ENCODE data around the gene RTP5. TPM values are rescaled to one million over a fixed set of nuclear protein-coding genes. Genes with fewer than 3 reads are reported as not detected.

The RTP5 gene
- total RNA-seq, 2 donors from 2014 or later = not detected

DNA sequence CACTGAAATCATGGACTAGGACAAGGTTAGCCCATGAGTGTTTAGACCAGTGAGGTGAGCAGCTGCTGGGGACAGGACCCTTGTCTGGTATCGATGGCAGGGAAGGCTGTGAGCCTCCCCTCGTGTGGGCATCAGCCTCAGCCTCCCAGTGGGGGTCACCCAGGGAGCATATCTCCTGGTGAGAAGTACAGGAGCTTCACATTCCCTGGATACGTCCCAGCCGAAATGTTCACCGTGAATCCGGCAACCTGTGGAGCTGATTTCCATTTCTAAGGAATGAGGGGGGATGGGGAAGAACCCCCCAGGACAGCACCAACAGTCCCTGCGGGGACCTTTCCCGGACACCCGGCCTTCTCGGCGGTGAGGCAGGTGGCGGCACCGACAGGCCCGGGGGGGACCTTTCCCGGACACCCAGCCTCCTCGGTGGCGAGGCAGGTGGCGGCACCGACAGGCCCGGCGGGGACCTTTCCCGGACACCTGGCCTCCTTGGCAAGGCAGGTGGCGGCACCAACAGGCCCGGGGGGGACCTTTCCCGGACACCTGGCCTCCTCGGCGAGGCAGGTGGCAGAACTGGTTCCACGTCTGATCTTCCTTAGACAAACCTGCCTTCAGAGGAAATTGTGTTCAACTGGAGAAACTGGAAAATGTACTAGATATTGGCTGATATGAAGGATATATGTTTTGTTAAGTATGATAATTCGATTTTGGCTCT lies 21.2 kb downstream of the RTP5 start:
- peak overlapping the region; percentile 92 to 97 (median 94) for H3K27ac ChIP-seq
- TF ChIP-seq, protein P1, sequence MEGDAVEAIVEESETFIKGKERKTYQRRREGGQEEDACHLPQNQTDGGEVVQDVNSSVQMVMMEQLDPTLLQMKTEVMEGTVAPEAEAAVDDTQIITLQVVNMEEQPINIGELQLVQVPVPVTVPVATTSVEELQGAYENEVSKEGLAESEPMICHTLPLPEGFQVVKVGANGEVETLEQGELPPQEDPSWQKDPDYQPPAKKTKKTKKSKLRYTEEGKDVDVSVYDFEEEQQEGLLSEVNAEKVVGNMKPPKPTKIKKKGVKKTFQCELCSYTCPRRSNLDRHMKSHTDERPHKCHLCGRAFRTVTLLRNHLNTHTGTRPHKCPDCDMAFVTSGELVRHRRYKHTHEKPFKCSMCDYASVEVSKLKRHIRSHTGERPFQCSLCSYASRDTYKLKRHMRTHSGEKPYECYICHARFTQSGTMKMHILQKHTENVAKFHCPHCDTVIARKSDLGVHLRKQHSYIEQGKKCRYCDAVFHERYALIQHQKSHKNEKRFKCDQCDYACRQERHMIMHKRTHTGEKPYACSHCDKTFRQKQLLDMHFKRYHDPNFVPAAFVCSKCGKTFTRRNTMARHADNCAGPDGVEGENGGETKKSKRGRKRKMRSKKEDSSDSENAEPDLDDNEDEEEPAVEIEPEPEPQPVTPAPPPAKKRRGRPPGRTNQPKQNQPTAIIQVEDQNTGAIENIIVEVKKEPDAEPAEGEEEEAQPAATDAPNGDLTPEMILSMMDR (IDR thresholded peaks at IDR 0.05) = no peak
- no peak for TF ChIP-seq POLR2A (IDR thresholded peaks at IDR 0.05)
- WGBS, 2 donors = 38 to 42% methylated on average over 2 to 29 of the region's 29 CpGs
- intact Hi-C loops (cut with DNase I) = no loop called here
- H3K36me3 ChIP-seq (replicated peaks in 1 of 2; ENCODE audit: insufficient read depth in 1 of 2, low read depth in 2 of 2) = no peaks in the 10 kb centered on the region
- H3K4me1 ChIP-seq = peaks cover 84% of the 10 kb centered on the region
- no peak overlapping the region for H3K4me3 ChIP-seq
- peak; percentile 77 to 85 (median 84) for DNase-seq
- ATAC-seq = peak; percentile 60
- no peaks in the 10 kb centered on the region for H3K9me3 ChIP-seq
- H3K27me3 ChIP-seq = no peaks in the 10 kb centered on the region

DNA sequence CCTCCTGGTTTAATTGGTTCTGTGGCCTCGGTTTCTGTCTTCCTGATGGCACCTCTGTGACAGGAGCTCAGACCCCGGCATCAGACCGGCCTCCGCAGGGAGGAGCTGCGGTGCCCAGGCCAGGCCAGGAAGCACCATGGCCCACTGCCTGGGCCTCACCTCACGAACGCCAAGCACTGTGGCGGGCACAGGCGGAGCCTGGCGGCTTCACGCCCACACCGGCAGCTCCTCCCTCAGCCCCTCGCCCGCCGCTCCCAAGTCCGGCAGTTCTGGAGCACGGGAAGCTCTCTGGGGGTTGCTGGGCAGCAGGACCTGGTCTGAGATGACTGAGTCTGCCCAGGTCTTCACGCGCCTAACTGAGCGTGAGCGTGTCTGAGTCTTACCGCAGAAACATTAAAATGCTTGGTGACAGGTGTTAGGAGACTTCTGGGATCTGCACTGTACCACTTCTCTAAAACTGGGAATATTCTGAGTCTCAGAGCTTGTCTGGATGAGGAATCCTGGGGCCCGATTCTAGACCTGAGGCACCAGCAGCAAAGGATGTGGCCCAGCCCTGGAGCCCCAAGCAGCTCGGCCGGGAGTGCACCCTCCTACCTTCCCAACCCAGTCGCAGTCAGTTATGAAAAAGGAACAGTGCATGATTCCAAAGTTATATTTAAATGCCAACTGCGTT lies 21.9 kb downstream of the RTP5 start:
- H3K4me1 ChIP-seq = peaks cover 82% of the 10 kb centered on the region
- no peaks in the 10 kb centered on the region for H3K9me3 ChIP-seq
- H3K36me3 ChIP-seq (replicated peaks in 1 of 2; ENCODE audit: insufficient read depth in 1 of 2, low read depth in 2 of 2) = no peaks in the 10 kb centered on the region
- H3K4me3 ChIP-seq = no peak overlapping the region
- intact Hi-C loops (cut with DNase I) = no loop called here
- peak overlapping the region; percentile 92 to 97 (median 94) for H3K27ac ChIP-seq
- DNase-seq (peak; percentile 69 to 82 (median 79)), ATAC-seq (peak; percentile 49)
- no peaks in the 10 kb centered on the region for H3K27me3 ChIP-seq
- peak; percentile 17 to 66 (median 46) for TF ChIP-seq POLR2A (IDR thresholded peaks at IDR 0.05)
- TF ChIP-seq, protein P1 (IDR thresholded peaks at IDR 0.05) = no peak
- 45 to 52% methylated on average over 19 to 27 of the region's 27 CpGs for WGBS, 2 donors

DNA sequence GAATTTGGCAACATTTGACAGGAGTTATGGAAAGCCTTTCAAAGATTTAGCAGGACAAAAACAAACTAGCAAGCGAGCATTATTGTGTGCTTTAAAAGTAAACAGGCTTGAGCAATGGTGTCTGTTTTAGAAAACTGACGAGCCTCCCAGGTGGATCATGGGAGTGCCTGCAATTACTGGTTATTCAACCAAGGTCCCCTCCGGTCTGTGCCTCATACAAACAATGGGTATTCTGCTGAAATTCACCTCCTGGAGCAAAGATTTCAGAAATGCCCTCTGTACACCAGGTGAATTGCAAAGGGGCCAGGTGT lies 22.4 kb downstream of the RTP5 start:
- ATAC-seq (no peak), DNase-seq (peak in 2 of 4 donors; percentile 16 to 33)
- peak overlapping the region; percentile 92 to 97 (median 94) for H3K27ac ChIP-seq
- WGBS, 2 donors = 33 to 52% methylated on average over 2 to 3 of the region's 3 CpGs
- no peaks in the 10 kb centered on the region for H3K36me3 ChIP-seq (replicated peaks in 1 of 2; ENCODE audit: insufficient read depth in 1 of 2, low read depth in 2 of 2)
- H3K4me3 ChIP-seq = no peak overlapping the region
- TF ChIP-seq, protein P1 (IDR thresholded peaks at IDR 0.05) = no peak
- TF ChIP-seq POLR2A (IDR thresholded peaks at IDR 0.05) = no peak
- peaks cover 81% of the 10 kb centered on the region for H3K4me1 ChIP-seq
- intact Hi-C loops (cut with DNase I) = no loop called here
- no peaks in the 10 kb centered on the region for H3K9me3 ChIP-seq
- H3K27me3 ChIP-seq = no peaks in the 10 kb centered on the region

DNA sequence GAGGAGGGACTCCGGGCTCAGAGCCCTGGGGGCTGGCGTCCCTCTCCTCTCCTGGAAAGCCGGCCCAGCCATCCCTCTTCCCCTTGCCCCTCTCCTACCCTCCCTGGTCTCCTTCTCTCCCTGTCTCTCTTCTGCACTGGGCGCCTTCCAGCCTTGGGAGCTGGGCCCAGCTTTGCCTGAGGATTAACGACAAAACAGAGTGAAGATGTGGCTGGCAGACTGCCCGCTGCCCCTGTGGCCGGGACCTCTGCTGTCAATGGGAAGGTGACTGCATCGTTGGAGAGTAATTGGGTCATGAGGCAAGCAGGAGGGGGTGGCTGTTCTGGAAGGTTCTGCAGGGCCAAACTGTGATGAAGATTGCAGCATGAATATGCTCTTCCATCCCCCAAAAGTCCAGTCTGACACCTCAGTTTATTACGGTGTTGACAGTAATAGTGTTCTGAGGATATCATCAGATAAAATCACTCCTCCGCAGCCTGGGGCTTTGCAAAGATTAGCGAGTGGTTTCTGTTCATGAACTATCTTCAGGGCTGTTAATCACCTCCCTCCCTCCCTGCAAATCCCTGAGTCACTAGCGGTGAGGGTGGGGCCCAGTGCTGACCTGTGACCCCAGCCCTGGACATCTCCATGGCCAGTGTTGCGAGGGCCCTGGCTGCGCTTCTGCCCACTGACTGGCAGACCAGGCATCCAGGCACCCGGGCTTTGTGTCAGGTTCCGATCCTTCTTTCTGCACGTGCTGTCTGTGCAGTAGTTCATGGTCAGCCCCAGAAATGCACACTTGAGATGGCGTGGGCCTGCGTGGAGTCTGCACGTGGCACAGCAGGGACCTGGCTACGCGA lies 23.0 kb downstream of the RTP5 start:
- Histone ChIP-seq H3K27me3 (no peaks in the 10 kb centered on the region), H3K9me3 (no peaks in the 10 kb centered on the region), H3K4me3 (no peak overlapping the region), H3K27ac (peak overlapping the region; percentile 92 to 97 (median 94)), H3K4me1 (peaks cover 84% of the 10 kb centered on the region), H3K36me3 (replicated peaks in 1 of 2; ENCODE audit: insufficient read depth in 1 of 2, low read depth in 2 of 2) (no peaks in the 10 kb centered on the region)
- no peak for TF ChIP-seq POLR2A (IDR thresholded peaks at IDR 0.05)
- TF ChIP-seq, protein P1 (IDR thresholded peaks at IDR 0.05) = no peak
- DNase-seq (peak in 2 of 4 donors; percentile 46 to 52), ATAC-seq (no peak)
- 60 to 64% methylated on average over 19 to 22 of the region's 22 CpGs for WGBS, 2 donors
- intact Hi-C loops (cut with DNase I) = no loop called here

Measured in body of pancreas (tissue), 4 donors.